Uterus (tissue), 2 donors: ENCODE results near the gene ZNF219.

Source experiments
- CTCF ChIP-seq, 4 experiments: fragments of 200-600 bp in 2 of 4; fragments of 450-650 bp in 2 of 4; sonication (generic) in 2 of 4; IDR thresholded peaks; one replicate each; pipeline ENCODE4 v1.5.1; 2016 to 2019; ENCODE audit warnings: antibody characterized with exemption in 4 of 4, mild to moderate bottlenecking in 2 of 4, moderate library complexity in 1 of 4
- POLR2A ChIP-seq, 2 donors: fragments of 450-650 bp; IDR thresholded peaks; one replicate each; pipeline ENCODE4 v1.6.1; 2016; ENCODE audit warnings: antibody characterized with exemption in 2 of 2, mild to moderate bottlenecking in 1 of 2, moderate library complexity in 1 of 2

DNA sequence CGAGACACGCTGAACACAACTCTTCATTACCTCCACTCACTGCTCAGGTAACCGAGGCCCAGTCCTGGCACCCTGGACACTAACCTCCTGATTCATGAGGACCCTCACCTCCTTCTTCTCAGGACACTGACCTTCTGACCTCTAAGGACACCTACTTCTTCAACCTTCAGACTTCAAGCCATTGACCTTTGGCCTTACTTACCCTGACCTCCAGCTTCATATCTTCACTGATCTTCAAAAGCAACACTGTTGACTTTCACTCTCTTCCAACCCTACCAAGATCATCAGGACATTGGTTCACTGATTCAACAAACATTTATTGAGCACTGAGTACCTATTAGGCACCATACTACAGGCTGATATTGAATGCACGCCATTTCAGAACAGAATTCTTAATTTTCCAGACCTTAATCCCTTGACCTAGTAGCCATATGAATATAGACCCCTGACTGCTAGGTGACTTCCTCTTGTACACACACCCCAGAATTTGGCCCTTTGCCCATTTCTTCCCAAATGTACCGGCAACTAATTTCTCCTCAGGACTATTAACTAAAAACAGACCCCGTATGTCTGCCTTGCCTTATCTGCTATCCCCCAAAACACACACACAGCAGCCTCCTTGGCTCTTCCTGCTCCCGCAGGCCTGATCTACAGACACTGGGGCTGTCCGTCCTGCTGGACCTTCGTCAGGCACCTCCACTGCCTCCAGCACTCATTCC is 22.6 kb downstream of the ZNF219 start:
- TF ChIP-seq CTCF (IDR thresholded peaks at IDR 0.05) (no peak), POLR2A (IDR thresholded peaks at IDR 0.05) (no peak)
